ENCODE data around the gene SALL1.

- TF ChIP-seq, protein P1, sequence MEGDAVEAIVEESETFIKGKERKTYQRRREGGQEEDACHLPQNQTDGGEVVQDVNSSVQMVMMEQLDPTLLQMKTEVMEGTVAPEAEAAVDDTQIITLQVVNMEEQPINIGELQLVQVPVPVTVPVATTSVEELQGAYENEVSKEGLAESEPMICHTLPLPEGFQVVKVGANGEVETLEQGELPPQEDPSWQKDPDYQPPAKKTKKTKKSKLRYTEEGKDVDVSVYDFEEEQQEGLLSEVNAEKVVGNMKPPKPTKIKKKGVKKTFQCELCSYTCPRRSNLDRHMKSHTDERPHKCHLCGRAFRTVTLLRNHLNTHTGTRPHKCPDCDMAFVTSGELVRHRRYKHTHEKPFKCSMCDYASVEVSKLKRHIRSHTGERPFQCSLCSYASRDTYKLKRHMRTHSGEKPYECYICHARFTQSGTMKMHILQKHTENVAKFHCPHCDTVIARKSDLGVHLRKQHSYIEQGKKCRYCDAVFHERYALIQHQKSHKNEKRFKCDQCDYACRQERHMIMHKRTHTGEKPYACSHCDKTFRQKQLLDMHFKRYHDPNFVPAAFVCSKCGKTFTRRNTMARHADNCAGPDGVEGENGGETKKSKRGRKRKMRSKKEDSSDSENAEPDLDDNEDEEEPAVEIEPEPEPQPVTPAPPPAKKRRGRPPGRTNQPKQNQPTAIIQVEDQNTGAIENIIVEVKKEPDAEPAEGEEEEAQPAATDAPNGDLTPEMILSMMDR (conservative IDR thresholded peaks at IDR 0.05; ENCODE audit: low read length): no peak
- no peak for TF ChIP-seq EZH2phosphoT487 (IDR thresholded peaks at IDR 0.05; ENCODE audit: borderline replicate concordance)
Measured at GRCh38 chr16:51159296-51159695, 8.2 kb upstream of the SALL1 start.

Data from Loucy (cell line).